Activated CD4-positive, alpha-beta memory T cell treated with anti-CD3 and anti-CD28 coated beads, Interleukin-2, amount 10 ng/mL, durations not matched to agents 7 days and 5 days (primary cell): ENCODE results near the gene RNF212B. TPM values are rescaled to one million over a fixed set of nuclear protein-coding genes. Genes with fewer than 3 reads are reported as not detected.
"Not testable (repeated sequence)": the region's sequence is repeated elsewhere in the genome, so short reads cannot be mapped to it uniquely, and the experiment has no call there.

Experiments used
- CTCF ChIA-PET: fragments of 350-600 bp; sonication (Branson Sonifier 250); formaldehyde crosslinking; loops from one replicate; lab custom pipeline; 2021; ENCODE audit warnings: antibody characterized with exemption, inconsistent platforms; lab: Charles Lee
- POLR2A ChIA-PET: fragments of 350-600 bp; sonication (Branson Sonifier 250); formaldehyde crosslinking; loops from one replicate; lab custom pipeline; 2021; ENCODE audit warnings: antibody characterized with exemption; lab: Charles Lee
- DNase-seq: peaks from one replicate; pipeline ENCODE4 v3.0.0-alpha.2; 2020
- H3K27ac Mint-ChIP-seq: one replicate; pipeline ENCODE4 v1.8.0; 2021; ENCODE audit warnings: mild to moderate bottlenecking, mixed read lengths
- H3K27me3 Mint-ChIP-seq: one replicate; pipeline ENCODE4 v1.8.0; 2021; ENCODE audit warnings: mixed read lengths
- H3K36me3 Mint-ChIP-seq: one replicate; pipeline ENCODE4 v1.8.0; 2021; ENCODE audit warnings: low read depth, mixed read lengths
- H3K4me1 Mint-ChIP-seq: one replicate; pipeline ENCODE4 v1.8.0; 2021; ENCODE audit warnings: mixed read lengths
- H3K4me3 Mint-ChIP-seq: one replicate; pipeline ENCODE4 v1.8.0; 2021; ENCODE audit warnings: mild to moderate bottlenecking, mixed read lengths
- H3K9me3 Mint-ChIP-seq: one replicate; pipeline ENCODE4 v1.8.0; 2021; ENCODE audit warnings: mixed read lengths
- total RNA-seq, 2 experiments: library from RNA; stranded (reverse); gene quantifications; one replicate each; pipeline ENCODE4 v1.2.3, GENCODE V29; 2021

The RNF212B gene
- total RNA-seq, 2 experiments from 2014 or later: not detected

DNA sequence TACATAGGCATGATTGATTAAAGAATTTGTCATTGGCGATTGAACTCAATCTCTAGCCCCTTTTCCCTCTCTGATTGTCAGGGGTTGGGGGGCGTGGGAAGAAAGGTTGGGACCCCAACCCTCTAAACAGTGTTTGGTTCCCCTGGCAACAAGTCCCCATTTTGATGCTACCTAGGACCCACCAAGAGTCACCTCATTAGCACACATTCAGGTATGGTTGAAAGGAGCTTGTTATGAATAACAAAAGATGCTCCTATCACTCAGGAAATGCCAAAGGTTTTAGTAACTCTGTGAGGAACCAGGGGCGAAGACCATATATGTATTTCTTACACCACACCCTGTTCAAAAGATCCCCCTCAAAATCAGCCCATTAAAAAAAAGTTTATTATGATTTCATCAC is 14.3 kb downstream of the RNF212B start:
- Mint-ChIP-seq H3K36me3 (no peaks in the 10 kb centered on the region), H3K27me3 (peaks cover 27% of the 10 kb centered on the region), H3K4me3 (no peak overlapping the region), H3K9me3 (no peaks in the 10 kb centered on the region), H3K27ac (no peak overlapping the region), H3K4me1 (no peaks in the 10 kb centered on the region)
- DNase-seq: no peak
- ChIA-PET CTCF (interaction anchor here (0.6 kb wide), 1 partner anchor 193 kb away, joined by 3 read pairs; no protein-coding TSS in a partner anchor), POLR2A (no interaction called here)

DNA sequence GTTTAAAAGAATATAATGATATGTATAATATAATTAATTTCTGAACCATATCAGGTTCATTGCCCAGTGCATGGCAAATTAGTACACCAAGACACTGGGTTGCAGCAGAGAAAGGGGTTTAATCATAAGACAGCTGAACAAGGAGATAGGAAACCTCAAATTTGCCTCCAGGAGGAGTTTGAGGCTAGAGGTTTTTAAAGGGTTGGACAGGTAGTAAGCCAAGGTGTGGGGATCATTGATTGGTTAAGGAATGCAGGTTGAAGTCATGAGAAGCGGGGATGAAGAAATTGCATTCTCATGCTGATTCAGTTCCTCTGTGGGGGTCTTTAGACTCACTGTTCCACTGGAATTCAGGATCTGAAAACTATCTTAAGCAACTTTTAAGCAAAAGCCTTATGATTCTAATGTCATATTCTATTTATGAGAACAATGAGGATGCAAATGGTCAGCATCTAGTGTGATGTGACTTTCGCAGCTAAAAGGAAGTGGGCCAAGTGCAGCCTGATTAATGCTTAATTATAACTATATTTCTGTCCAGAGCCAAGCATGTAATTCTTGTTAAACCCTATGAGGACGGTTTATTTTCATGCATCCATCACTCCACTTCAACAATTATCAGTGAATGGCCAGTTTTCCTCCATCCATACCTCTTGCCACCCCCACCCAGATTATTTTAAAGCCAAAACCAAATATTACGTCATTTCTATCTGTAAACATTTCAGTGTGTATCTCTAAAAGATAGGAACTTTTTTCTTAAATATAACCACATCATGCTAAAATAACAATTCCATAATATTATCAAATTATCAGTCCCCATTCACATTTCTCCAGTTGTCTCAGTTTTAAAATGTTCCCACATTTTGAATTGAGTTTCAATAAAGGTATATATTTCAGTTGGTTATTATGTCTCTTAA is 14.9 kb downstream of the RNF212B start:
- Mint-ChIP-seq H3K27ac (no peak overlapping the region), H3K4me1 (no peaks in the 10 kb centered on the region), H3K36me3 (no peaks in the 10 kb centered on the region), H3K9me3 (no peaks in the 10 kb centered on the region), H3K4me3 (no peak overlapping the region), H3K27me3 (peaks cover 27% of the 10 kb centered on the region)
- ChIA-PET POLR2A (no interaction called here), CTCF (no interaction called here)
- DNase-seq: no peak

DNA sequence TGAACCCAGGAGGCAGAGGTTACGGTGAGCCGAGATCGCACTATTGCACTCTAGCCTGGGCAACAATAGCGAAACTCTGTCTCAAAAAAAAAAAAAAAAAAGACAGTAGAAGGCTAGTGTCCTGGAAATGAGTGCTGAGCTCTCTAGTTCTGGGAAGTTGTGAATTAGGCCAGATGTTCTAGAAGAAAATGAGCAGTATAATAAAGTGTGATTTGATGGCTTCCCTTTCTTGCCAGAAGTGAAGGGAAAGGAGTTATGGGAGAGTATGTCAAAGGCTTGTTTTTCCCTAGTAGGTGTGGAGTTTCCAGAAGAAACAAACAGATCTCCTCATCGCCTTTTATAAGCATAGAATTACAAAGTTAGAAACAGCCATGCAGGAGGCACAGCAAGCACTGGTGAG is 20.5 kb downstream of the RNF212B start:
- ChIA-PET POLR2A (no interaction called here), CTCF (interaction anchor here (0.9 to 1.2 kb wide), 2 partner anchors 63 to 68 kb away, joined by 3 read pairs; partner anchors contain the start of gene PABPN1)
- H3K9me3 Mint-ChIP-seq: no peaks in the 10 kb centered on the region
- peaks cover 41% of the 10 kb centered on the region for H3K27me3 Mint-ChIP-seq
- no peak overlapping the region for H3K4me3 Mint-ChIP-seq
- H3K27ac Mint-ChIP-seq: no peak overlapping the region
- H3K36me3 Mint-ChIP-seq: no peaks in the 10 kb centered on the region
- DNase-seq: no peak
- H3K4me1 Mint-ChIP-seq: no peaks in the 10 kb centered on the region

DNA sequence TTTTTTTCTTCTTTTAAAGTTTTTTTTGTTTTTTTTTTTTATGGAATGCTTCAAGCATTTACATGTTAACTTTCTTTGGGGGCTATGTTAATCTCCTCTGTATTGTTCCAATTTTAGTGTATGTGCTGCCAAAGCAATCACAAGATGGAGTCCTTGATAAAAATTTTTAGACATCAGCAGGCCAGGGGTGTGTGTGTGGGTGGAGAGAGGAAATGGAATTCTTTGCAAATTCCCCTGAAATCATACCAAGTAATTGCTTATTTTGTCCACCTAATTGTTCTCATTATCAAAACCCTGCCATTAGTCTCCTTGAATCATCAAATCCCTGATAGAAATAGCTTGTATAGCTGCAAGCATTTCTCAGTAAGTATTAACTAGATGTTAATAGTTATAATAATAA is 21.7 kb downstream of the RNF212B start:
- Mint-ChIP-seq H3K27me3 (peaks cover 41% of the 10 kb centered on the region), H3K4me3 (no peak overlapping the region), H3K4me1 (no peaks in the 10 kb centered on the region), H3K27ac (no peak overlapping the region), H3K9me3 (no peaks in the 10 kb centered on the region), H3K36me3 (no peaks in the 10 kb centered on the region)
- CTCF ChIA-PET: interaction anchor here (0.5 to 1.1 kb wide), 2 partner anchors 13 to 133 kb away, joined by 3 read pairs; no protein-coding TSS in a partner anchor
- no peak for DNase-seq
- POLR2A ChIA-PET: no interaction called here

DNA sequence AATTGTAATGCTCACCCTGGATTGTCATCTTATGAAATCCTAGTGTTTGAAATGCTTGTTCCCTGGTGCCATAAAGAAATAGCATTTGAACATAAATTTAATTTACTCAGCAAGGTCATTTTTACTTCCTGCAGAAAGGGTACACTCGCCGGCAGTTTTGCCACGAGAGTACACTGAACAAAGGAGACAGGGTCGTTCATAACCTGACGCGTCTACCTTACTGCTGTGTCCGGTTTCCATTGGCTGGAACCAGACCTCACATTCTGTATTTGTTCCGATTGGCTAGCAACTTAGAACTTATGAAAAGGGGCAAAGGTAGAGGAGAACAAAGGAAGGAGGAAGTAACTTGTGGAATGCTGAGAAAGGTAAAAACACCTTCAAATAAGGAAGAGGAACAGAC is 23.1 kb downstream of the RNF212B start:
- DNase-seq, H3K36me3 Mint-ChIP-seq, H3K27ac Mint-ChIP-seq, H3K9me3 Mint-ChIP-seq, POLR2A ChIA-PET, H3K4me1 Mint-ChIP-seq, H3K4me3 Mint-ChIP-seq: not testable (repeated sequence)
- H3K27me3 Mint-ChIP-seq: peaks cover 45% of the 10 kb centered on the region
- CTCF ChIA-PET: interaction anchor here (1.1 kb wide), 1 partner anchor 140 kb away, joined by 4 read pairs; no protein-coding TSS in a partner anchor

DNA sequence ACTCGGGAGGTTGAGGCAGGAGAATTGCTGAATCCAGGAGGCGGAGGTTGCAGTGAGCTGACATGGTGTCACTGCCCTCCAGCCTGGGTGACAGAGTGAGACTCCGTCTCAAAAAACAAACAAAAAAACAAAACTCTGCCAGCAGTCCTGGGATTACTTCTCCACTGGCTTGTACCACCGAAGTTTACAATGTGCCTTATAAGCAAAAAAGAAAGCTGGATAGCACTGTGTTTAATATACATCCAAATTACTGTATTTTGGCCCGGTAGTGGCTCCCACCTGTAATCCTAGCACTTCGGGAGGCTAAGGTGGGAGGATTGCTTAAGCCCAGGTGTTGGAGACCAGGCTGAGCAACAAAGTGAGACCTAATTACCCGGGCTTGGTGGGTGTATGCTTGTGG is 31.5 kb downstream of the RNF212B start:
- ChIA-PET POLR2A (no interaction called here), CTCF (interaction anchor here (1.8 kb wide), 1 partner anchor 111 kb away, joined by 7 read pairs; no protein-coding TSS in a partner anchor)
- DNase-seq: no peak
- H3K27me3 Mint-ChIP-seq: peaks cover 9% of the 10 kb centered on the region
- H3K9me3 Mint-ChIP-seq: no peaks in the 10 kb centered on the region
- no peak overlapping the region for H3K4me3 Mint-ChIP-seq
- no peaks in the 10 kb centered on the region for H3K36me3 Mint-ChIP-seq
- no peak overlapping the region for H3K27ac Mint-ChIP-seq
- no peaks in the 10 kb centered on the region for H3K4me1 Mint-ChIP-seq

DNA sequence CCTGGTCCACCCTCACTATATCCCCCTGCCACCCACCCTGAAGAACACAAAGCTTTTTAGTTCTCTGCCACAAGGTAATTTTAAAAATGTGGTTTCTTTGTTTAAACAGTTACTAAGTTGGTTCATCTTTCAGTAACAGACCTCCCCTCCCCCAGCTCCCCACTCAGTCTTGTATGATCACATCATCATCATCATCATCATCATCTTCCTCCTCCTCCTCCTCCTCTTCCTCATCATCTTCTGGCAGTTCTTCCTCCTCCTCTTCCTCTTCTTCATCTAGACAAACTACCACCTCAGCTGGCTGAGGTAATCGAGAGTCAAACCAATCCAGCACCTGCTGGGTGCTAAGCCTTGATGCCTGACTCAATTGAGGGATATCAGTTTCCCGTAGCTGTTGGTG is 37.7 kb downstream of the RNF212B start:
- H3K4me3 Mint-ChIP-seq: no peak overlapping the region
- H3K36me3 Mint-ChIP-seq: peaks cover 5% of the 10 kb centered on the region
- no peak for DNase-seq
- no peaks in the 10 kb centered on the region for H3K4me1 Mint-ChIP-seq
- no peaks in the 10 kb centered on the region for H3K9me3 Mint-ChIP-seq
- H3K27ac Mint-ChIP-seq: no peak overlapping the region
- ChIA-PET POLR2A (no interaction called here), CTCF (no interaction called here)
- no peaks in the 10 kb centered on the region for H3K27me3 Mint-ChIP-seq

DNA sequence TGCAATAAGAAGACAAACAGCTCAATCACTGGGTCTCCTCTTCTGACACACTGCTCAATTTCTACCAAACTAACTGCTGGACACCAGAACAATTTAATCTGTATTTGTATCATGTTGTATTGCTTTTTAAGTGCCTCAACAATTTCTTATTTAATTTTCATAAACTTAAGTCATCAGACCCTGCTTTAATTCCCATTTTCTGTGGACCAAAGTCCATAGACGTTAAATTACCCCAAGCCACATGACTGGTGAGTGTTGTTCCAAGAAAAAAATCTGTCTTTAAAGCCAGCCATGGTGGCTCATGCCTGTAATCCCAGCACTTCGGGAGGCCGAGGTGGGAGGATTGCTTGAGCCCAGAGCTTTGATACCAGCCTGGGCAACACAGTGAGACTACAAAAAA is 39.5 kb downstream of the RNF212B start:
- Mint-ChIP-seq H3K27me3 (no peaks in the 10 kb centered on the region), H3K9me3 (no peaks in the 10 kb centered on the region), H3K4me1 (no peaks in the 10 kb centered on the region), H3K4me3 (no peak overlapping the region), H3K27ac (no peak overlapping the region), H3K36me3 (peaks cover 5% of the 10 kb centered on the region)
- no peak for DNase-seq
- ChIA-PET POLR2A (no interaction called here), CTCF (interaction anchor here (0.7 to 1.3 kb wide), 3 partner anchors 10 to 64 kb away, joined by 3 to 4 read pairs (median 3); no protein-coding TSS in a partner anchor)

DNA sequence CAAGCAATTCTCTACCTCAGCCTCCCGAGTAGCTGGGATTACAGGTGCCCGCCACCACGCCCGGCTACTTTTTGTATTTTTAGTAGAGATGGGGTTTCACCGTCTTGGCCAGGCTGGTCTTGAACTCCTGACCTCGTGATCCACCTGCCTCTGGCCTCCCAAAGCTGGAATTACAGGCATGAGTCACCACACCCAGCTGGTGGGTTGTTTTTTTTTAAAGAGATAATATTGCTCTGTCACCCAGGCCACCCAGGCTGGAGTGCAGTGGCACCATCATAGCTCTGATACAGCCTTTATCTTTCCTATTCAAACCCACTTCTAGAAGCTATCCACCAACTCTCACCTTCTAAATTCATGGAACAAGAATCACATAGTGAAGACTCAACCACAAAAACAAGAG is 40.2 kb downstream of the RNF212B start:
- not testable (repeated sequence) for H3K27ac Mint-ChIP-seq, H3K27me3 Mint-ChIP-seq, DNase-seq, H3K4me3 Mint-ChIP-seq, H3K4me1 Mint-ChIP-seq, H3K36me3 Mint-ChIP-seq, H3K9me3 Mint-ChIP-seq
- ChIA-PET POLR2A (interaction anchor here (0.6 kb wide), 1 partner anchor 281 kb away, joined by 3 read pairs; no protein-coding TSS in a partner anchor), CTCF (interaction anchor here (1.0 to 1.3 kb wide), 2 partner anchors 10 to 17 kb away, joined by 3 read pairs; no protein-coding TSS in a partner anchor)

DNA sequence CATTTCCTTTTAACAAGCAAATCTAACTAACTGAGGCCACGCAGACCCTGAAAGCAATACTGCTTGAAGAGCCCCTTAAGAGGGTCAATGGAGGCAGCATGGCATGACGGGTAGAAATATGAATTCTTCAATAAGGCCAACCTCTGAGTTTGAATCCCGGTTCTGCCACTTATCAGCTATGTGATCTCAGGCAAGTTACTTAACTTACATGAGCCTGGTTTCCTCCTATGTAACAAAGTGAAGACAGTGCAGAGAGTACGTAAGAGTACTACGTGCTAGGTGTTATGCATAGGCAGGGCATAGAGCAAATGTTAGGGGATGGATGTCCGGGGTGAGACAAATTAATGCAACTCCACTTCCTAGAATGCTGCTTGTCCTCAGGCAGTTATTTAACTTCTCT is 43.5 kb downstream of the RNF212B start:
- H3K4me3 Mint-ChIP-seq: no peak overlapping the region
- no peak for DNase-seq
- no peaks in the 10 kb centered on the region for H3K27me3 Mint-ChIP-seq
- H3K4me1 Mint-ChIP-seq: peaks cover 19% of the 10 kb centered on the region
- peaks cover 2% of the 10 kb centered on the region for H3K36me3 Mint-ChIP-seq
- ChIA-PET POLR2A (no interaction called here), CTCF (no interaction called here)
- no peak overlapping the region for H3K27ac Mint-ChIP-seq
- no peaks in the 10 kb centered on the region for H3K9me3 Mint-ChIP-seq

DNA sequence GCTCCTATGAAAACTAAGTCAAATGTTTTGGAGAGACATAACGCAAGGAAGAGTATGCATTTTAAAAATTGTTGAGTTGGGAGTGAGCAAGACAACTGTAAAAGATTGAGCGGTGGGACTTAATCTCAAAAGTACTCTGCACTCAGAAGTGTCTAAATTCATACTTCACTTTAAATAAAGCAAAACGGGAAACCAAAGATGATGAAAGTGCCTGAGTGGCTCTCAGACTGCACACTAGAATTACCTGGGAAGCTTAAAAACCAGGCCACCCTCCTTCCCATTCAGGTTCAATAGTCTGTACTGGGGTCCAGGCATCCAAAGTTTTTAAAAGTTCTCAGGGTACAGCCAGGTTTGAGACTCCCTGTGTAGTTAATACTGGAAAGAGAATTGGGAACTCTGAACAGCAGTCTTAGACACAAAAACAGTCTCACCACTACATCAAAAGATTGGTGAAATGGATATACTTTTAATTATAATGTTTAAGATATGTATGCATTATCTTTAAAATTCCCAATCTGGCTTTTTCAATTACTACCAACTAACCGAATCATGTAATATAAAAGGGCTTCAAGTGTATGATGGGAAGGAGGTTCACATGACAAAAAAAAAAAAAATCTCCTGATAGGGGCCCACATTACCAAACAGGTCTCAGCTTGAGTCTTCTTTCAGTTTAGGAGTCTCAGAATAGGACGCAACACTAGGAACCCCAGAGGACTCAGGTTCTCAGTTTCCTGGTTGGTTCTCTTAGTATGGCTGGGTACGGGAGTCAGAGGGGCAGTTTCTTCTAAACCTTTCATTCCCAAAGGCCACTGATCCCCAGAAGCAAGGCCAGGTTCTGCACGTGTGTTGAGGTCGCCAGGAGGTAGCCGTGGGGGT is 47.2 kb downstream of the RNF212B start:
- no peaks in the 10 kb centered on the region for H3K9me3 Mint-ChIP-seq
- peak overlapping the region; percentile 89 for H3K4me3 Mint-ChIP-seq
- H3K36me3 Mint-ChIP-seq: peaks cover 2% of the 10 kb centered on the region
- ChIA-PET POLR2A (interaction anchor here (3.1 to 3.8 kb wide), 2 partner anchors 16 to 36 kb away, joined by 45 to 62 read pairs; partner anchors contain the start of genes PABPN1 and PPP1R3E), CTCF (interaction anchor here (1.7 to 7.3 kb wide), 2 partner anchors 13 to 36 kb away, joined by 13 to 78 read pairs; partner anchors contain the start of genes PABPN1 and PPP1R3E)
- peaks cover 28% of the 10 kb centered on the region for H3K4me1 Mint-ChIP-seq
- no peak for DNase-seq
- peak overlapping the region; percentile 78 for H3K27ac Mint-ChIP-seq
- H3K27me3 Mint-ChIP-seq: no peaks in the 10 kb centered on the region

DNA sequence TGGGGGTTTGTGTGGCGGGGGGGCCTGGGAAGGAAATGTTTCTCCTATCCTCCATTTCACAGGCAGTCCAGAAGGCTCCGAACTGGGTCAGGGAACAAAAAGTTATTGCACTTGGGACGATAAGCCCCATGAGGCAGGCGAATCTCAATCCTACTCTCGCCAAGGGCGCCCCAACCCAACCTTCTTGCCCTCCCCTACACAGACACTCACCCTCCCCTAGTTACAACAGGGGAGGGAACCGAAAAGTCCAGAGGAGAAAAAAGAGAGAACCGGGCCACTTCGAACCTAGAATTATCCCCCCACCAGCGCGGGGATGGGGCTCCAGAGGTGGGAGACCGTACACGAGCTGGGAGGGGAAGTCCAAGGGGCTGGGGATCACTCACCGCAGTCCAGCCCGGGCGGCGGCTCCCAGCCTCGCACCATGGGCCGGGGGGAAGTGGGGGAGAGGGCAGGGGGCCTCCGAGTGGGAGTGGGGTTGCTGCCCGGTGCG is 47.8 kb downstream of the RNF212B start:
- no peak for DNase-seq
- H3K4me3 Mint-ChIP-seq: peak overlapping the region; percentile 89
- H3K27me3 Mint-ChIP-seq: no peaks in the 10 kb centered on the region
- no peaks in the 10 kb centered on the region for H3K9me3 Mint-ChIP-seq
- peaks cover 2% of the 10 kb centered on the region for H3K36me3 Mint-ChIP-seq
- H3K4me1 Mint-ChIP-seq: peaks cover 28% of the 10 kb centered on the region
- CTCF ChIA-PET: interaction anchor here (1.2 to 7.3 kb wide), 5 partner anchors 13 to 299 kb away, joined by 4 to 78 read pairs (median 10); partner anchors contain the start of genes PABPN1 and PPP1R3E
- POLR2A ChIA-PET: interaction anchor here (0.9 to 3.8 kb wide), 7 partner anchors 11 to 257 kb away, joined by 3 to 62 read pairs (median 5); partner anchors contain the start of genes ACIN1, BCL2L2, C14orf119 and PABPN1
- peak overlapping the region; percentile 78 for H3K27ac Mint-ChIP-seq
